GM20000 (cell line): ENCODE data around the gene PAPPA2.

Experiments
- DNase-seq: peaks from one replicate; pipeline ENCODE4 v3.0.0; 2012; ENCODE audit warnings: low spot score
- CTCF ChIP-seq: IDR thresholded peaks from 2 replicates; pipeline ENCODE4 v1.5.1; 2012; ENCODE audit warnings: mild to moderate bottlenecking, control low read depth; ENCODE audit errors: extremely low read depth, missing control alignments

Gene PAPPA2

DNA sequence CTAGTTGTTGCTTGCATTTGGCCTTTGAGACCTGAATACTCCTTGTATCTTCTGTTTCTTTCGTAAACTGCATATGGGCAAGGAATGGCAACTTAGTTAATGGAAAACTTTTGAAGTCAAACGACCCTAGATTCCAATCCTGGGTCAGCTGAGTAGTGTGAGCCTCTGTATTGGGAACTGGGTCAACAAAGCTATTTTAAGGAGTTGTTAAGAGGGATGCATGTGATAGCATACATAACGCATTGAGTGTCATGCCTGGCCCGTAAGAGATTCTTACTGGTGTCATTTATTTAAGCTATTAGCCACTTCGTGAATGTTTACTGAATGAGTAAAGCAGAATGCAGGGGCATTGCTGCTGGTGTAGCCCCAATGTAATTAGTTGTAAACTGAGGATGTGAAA, 340.1 kb downstream of the PAPPA2 start:
- no peak for TF ChIP-seq CTCF

DNA sequence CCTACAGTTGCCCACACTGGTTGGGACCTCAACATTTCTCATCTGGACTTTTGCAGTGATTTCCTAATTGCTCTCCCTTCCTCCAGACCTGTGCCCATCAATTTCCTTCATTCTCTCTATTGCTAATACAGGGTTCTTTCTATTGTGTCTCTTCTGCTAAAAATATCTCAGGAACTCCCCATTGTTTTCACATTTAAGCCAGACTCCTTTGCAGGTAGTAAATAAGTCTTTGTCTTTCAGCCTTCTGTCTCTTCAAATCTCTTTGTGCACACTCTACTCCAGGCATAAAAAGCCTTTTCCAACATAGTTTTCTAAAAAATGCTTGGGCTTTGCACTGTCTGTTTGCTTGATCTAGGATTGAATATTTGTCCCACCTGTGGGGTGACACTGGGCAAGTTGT, 340.6 kb downstream of the PAPPA2 start:
- DNase-seq: no peak
- no peak for TF ChIP-seq CTCF

More for the DNA sequence above, 340.1 kb downstream of the PAPPA2 start:
- DNase-seq: no peak

- DNase-seq: no peak
- no peak for TF ChIP-seq CTCF
Measured at GRCh38 chr1:176809292-176809691, 346.3 kb downstream of the PAPPA2 start.

DNA sequence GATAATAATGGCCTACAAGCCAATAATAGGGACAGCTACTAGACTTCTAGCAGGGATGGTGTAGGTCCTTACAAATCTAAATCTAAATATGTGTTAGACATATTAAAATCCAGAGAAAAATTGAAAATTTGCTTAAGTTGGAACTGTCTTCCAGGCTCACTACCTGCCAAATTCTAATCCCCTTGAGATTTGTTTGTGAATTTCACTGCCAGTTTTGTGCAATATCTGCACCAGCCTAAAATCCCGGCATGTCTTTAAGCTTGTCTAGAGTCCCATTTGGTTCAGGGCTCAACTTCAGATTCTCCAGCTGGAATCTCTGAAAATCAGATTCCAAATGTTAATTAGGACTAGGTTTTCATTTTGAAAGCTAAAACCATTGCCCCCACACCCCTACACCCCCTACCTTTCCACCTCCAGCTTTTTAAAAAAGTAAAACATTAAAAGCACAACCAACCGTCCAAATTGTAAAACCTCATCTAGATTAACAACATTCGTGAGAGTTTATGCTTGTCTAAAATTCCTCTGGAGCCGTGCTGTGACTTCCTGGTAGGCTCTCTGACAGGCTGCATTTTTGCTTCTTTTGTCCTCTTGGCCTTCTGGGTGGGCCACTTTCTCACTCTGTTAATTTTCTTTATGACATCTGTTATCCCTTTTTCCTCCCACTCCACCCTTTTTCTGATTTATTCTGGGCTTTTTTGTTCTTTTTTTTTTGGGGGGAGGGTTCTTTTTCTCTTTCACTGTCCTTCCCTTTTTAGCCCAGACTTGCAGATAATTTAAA, 348.7 kb downstream of the PAPPA2 start:
- TF ChIP-seq CTCF: no peak
- no peak for DNase-seq

- DNase-seq: no peak
- no peak for TF ChIP-seq CTCF
Measured at GRCh38 chr1:176815621-176816020, 352.6 kb downstream of the PAPPA2 start.

DNA sequence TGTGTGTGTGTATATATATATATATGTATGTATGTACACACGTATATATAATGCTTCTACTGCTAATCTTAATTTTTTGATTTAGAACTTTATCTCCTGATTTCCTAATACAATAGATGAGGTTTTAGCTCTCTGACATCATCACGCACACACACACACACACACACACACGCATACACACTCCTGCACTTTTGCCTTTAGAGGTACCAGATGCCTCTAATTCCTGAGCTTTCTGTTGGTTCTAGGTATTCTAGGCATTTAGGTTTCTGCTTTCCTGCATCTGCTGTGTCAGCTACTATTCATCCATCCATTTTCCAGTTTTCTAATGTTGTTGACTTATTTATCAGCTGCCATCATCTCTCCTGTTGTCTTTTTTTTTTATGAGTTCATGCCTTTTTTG, 353.3 kb downstream of the PAPPA2 start:
- no peak for DNase-seq
- no peak for TF ChIP-seq CTCF

DNA sequence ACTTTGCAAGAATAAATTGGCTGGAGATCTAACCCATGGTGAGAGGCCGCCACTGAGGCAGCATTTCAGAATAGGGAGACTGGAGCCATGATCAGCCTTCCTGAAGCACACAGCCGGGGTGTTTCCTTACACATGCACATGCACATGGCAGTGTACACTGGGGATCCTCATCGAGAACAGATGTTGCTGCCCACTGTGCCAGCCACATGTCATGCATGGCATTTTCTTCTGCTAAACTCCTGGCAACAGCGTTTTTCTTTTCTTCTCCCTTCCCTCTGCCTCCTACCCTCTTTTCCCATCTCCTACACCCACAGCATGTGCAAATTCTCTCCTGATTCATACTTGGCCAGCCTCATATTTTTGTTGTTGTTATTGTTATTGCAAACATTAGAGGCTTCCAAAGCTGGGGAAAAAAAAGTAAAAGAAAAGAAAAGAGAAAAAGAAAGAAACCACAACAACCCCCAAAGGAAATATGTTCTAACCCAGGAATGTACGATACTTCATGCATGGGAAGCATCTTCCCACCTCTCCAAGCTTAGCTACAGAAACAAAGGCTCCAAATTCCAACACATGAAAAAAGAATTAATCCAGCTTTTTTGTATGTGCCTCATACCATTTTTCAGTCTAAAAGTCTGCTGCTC, 357.5 kb downstream of the PAPPA2 start:
- TF ChIP-seq CTCF: no peak
- no peak for DNase-seq
